Retinal pigment epithelial cell (primary cell): ENCODE measurements around the gene SCAMP4.
A peak's percentile ranks its signal among the peaks of the same experiment; 100 is the strongest.

ENCODE experiments used
- DNase-seq: peaks from one replicate; pipeline ENCODE4 v3.0.0-alpha.2; 2010; ENCODE audit warnings: low read depth
- H3K4me3 ChIP-seq: 2 replicates; pipeline ENCODE4 v1.5.1; 2011; ENCODE audit warnings: mild to moderate bottlenecking, low read length, control low read depth, moderate library complexity
- TF ChIP-seq, protein P1 (sequence below): conservative IDR thresholded peaks from 2 replicates; pipeline ENCODE4 v1.5.1; 2011; ENCODE audit warnings: low read depth, low read length, control low read depth, inconsistent platforms

SCAMP4 gene

GRCh38 chr19:1929021-1929742 is 24.0 kb downstream of the SCAMP4 start:
- TF ChIP-seq, protein P1, sequence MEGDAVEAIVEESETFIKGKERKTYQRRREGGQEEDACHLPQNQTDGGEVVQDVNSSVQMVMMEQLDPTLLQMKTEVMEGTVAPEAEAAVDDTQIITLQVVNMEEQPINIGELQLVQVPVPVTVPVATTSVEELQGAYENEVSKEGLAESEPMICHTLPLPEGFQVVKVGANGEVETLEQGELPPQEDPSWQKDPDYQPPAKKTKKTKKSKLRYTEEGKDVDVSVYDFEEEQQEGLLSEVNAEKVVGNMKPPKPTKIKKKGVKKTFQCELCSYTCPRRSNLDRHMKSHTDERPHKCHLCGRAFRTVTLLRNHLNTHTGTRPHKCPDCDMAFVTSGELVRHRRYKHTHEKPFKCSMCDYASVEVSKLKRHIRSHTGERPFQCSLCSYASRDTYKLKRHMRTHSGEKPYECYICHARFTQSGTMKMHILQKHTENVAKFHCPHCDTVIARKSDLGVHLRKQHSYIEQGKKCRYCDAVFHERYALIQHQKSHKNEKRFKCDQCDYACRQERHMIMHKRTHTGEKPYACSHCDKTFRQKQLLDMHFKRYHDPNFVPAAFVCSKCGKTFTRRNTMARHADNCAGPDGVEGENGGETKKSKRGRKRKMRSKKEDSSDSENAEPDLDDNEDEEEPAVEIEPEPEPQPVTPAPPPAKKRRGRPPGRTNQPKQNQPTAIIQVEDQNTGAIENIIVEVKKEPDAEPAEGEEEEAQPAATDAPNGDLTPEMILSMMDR: peak; percentile 84
- H3K4me3 ChIP-seq: peak overlapping the region; percentile 30
- DNase-seq: no peak

DNA sequence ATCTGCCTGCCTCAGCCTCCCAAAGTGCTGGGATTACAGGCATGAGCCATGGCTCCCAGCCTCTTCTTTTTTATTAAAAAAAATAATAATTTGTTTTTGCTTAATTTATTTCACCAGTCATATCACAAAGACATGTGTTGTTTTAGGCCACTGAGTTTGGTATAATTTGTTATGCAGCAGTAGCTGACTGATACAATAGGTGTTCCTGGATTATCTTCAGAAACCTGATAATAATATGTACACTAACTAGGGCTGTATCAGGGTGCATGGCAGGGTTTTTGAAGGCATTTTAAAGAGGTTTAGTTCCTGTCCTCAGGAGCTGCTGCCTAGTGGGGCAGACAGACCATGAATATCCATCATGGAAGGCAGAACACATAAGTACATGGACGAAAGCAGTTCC is 26.2 kb downstream of the SCAMP4 start:
- H3K4me3 ChIP-seq: no peak overlapping the region
- DNase-seq: no peak
- TF ChIP-seq, protein P1: no peak

DNA sequence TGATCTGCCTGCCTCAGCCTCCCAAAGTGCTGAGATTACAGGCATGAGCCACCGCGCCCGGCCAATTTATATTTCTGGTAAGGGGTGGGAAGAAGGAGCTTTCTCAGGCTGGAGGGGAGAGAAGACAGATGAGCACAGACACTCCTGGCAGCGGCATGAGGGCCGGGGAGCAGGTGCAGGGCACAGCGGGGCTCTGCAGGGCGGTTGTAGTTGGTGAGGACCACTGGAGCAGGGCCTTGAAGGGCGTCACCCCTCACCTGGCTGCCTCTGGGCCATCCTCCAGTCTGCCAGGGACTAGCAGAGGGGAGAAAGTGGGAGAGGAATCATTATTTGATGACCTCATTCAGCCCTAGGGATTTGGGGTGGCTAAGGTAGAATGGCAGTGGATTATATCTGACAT is 27.2 kb downstream of the SCAMP4 start:
- no peak for DNase-seq
- no peak overlapping the region for H3K4me3 ChIP-seq
- TF ChIP-seq, protein P1: no peak

- DNase-seq: no peak
- no peak overlapping the region for H3K4me3 ChIP-seq
- TF ChIP-seq, protein P1: no peak
Observed at GRCh38 chr19:1933244-1933643, 28.0 kb downstream of the SCAMP4 start.

DNA sequence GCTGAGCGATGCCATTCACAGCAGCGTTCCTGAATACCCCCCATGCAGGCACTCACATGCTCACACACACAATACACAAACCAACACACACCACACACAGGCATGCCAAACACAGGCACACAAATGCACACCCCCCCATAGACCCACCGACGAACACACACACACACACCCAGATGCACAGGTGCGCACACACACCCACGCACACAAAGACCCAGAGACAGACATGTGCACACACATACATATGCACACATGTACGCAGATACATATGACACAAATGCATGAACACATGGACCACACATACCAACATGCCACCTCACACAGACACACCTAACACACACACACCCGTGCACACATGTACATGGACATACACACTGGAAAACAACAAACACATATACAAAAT is 28.7 kb downstream of the SCAMP4 start:
- DNase-seq: no peak
- H3K4me3 ChIP-seq: no peak overlapping the region
- TF ChIP-seq, protein P1: no peak

- TF ChIP-seq, protein P1: no peak
- no peak overlapping the region for H3K4me3 ChIP-seq
- no peak for DNase-seq
Observed at GRCh38 chr19:1935484-1936208, 30.4 kb downstream of the SCAMP4 start.

DNA sequence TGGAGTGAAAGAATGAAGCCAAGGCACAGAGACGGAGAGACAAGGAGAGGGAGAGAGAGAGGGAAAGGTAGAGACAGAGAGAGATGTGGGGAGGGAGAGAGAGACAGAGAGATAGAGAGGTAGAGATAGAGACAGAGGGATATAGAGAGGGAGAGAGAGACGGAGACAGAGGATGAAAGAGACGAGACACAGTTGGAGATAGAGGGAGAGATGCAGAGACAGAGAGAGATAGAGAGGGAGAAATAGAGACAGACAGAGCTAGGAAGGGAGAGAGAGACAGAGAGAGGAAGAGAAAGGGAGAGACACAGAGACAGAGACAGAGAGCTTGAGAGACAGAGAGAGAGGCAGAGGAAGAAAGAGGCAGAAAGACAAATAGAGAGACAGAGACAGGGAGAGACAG is 31.2 kb downstream of the SCAMP4 start:
- TF ChIP-seq, protein P1: no peak

More for the DNA sequence above, 31.2 kb downstream of the SCAMP4 start:
- no peak overlapping the region for H3K4me3 ChIP-seq
- DNase-seq: no peak
